Esophagus squamous epithelium (tissue), 4 donors: ENCODE data around the gene TMCC3.

Experiments used
- CTCF ChIP-seq, 6 experiments: fragments of 450-650 bp in 4 of 6; fragments of 200-600 bp in 2 of 6; sonication (generic) in 2 of 6; IDR thresholded peaks; one replicate each; pipeline ENCODE4 v1.5.1; 2016 to 2019; ENCODE audit warnings: antibody characterized with exemption in 6 of 6, mild to moderate bottlenecking in 4 of 6, moderate library complexity in 4 of 6
- POLR2A ChIP-seq, 4 donors: fragments of 450-650 bp; IDR thresholded peaks; one replicate each; pipeline ENCODE4 v1.6.1; 2017; ENCODE audit warnings: antibody characterized with exemption in 4 of 4, mild to moderate bottlenecking in 4 of 4, moderate library complexity in 3 of 4

GRCh38 chr12:94595152-94595551 is 55.2 kb downstream of the TMCC3 start:
- no peak for TF ChIP-seq CTCF (IDR thresholded peaks at IDR 0.05)
- no peak for TF ChIP-seq POLR2A (IDR thresholded peaks at IDR 0.05)
